ENCODE measurements around the gene COQ8A. TPM values are rescaled to one million over a fixed set of nuclear protein-coding genes. Genes with fewer than 3 reads are reported as not detected.

The COQ8A gene
- total RNA-seq, 1 experiment from 2014 or later = 39.4 TPM

GRCh38 chr1:226973371-226973897 lies 33.3 kb downstream of the COQ8A start:
- TF ChIP-seq E2F5 (CRISPR knock-in tag; IDR thresholded peaks at IDR 0.05) (no peak), NR2C2 (CRISPR knock-in tag; IDR thresholded peaks at IDR 0.05) (no peak), FOXP1 (CRISPR knock-in tag; IDR thresholded peaks at IDR 0.05; ENCODE audit: borderline replicate concordance) (no peak), GABPB1 (CRISPR knock-in tag; IDR thresholded peaks at IDR 0.05) (no peak), ZNF425 (CRISPR knock-in tag; conservative IDR thresholded peaks at IDR 0.05) (no peak), ZSCAN18 (CRISPR knock-in tag; IDR thresholded peaks at IDR 0.05) (no peak), ZNF396 (CRISPR knock-in tag; IDR thresholded peaks at IDR 0.05; ENCODE audit: borderline replicate concordance) (no peak), HMGXB4 (CRISPR knock-in tag; IDR thresholded peaks at IDR 0.05) (no peak), ZNF317 (CRISPR knock-in tag; IDR thresholded peaks at IDR 0.05; ENCODE audit: borderline replicate concordance, low read depth) (no peak), MYBL2 (CRISPR knock-in tag; IDR thresholded peaks at IDR 0.05) (no peak), TEAD1 (CRISPR knock-in tag; IDR thresholded peaks at IDR 0.05) (no peak), JUN (CRISPR knock-in tag; IDR thresholded peaks at IDR 0.05) (no peak), ATF1 (CRISPR knock-in tag; IDR thresholded peaks at IDR 0.05) (no peak), USF2 (CRISPR knock-in tag; IDR thresholded peaks at IDR 0.05) (no peak), NFE2L1 (CRISPR knock-in tag; IDR thresholded peaks at IDR 0.05) (no peak)
- no peak overlapping the region; the same call in 1 of the 2 replicates for H3K27ac Mint-ChIP-seq
- H3K4me1 Mint-ChIP-seq = 0 out of 2 replicates have a peak, but pooled peaks cover 3% of the 10 kb centered on the region
- no peak for DNase-seq (ENCODE audit: low spot score)
- no peak for ATAC-seq
- peaks cover 10% of the 10 kb centered on the region for H3K36me3 Mint-ChIP-seq
- no peak overlapping the region for H3K4me3 Mint-ChIP-seq
- H3K9me3 Mint-ChIP-seq = peaks cover 8% of the 10 kb centered on the region
- no peaks in the 10 kb centered on the region; the same call in 1 of the 2 replicates for H3K27me3 Mint-ChIP-seq (ENCODE audit: low read depth)
- CTCF ChIA-PET = no interaction called here
- POLR2A ChIA-PET = no interaction called here

- POLR2A ChIA-PET = no interaction called here
- no peak for DNase-seq (ENCODE audit: low spot score)
- no peak overlapping the region; the same call in 1 of the 2 replicates for H3K27ac Mint-ChIP-seq
- no peak for TF ChIP-seq TP53 (CRISPR knock-in tag; IDR thresholded peaks at IDR 0.05)
- TF ChIP-seq GTF2I (CRISPR knock-in tag; conservative IDR thresholded peaks at IDR 0.05) = no peak
- TF ChIP-seq ATF3 (CRISPR knock-in tag; conservative IDR thresholded peaks at IDR 0.05) = no peak
- TF ChIP-seq HMGXB4 (CRISPR knock-in tag; IDR thresholded peaks at IDR 0.05) = no peak
- no peak for TF ChIP-seq TCF7 (CRISPR knock-in tag; IDR thresholded peaks at IDR 0.05; ENCODE audit: low read depth)
- TF ChIP-seq ATF1 (CRISPR knock-in tag; IDR thresholded peaks at IDR 0.05) = no peak
- TF ChIP-seq ZNF425 (CRISPR knock-in tag; conservative IDR thresholded peaks at IDR 0.05) = no peak
- no peak for TF ChIP-seq FOXK1 (CRISPR knock-in tag; IDR thresholded peaks at IDR 0.05)
- TF ChIP-seq SP1 (CRISPR knock-in tag; conservative IDR thresholded peaks at IDR 0.05) = no peak
- no peak for TF ChIP-seq MAX (CRISPR knock-in tag; IDR thresholded peaks at IDR 0.05)
Observed at GRCh38 chr1:226973898-226974543, 33.9 kb downstream of the COQ8A start.

More at GRCh38 chr1:226973898-226974543, 33.9 kb downstream of the COQ8A start:
- no peaks in the 10 kb centered on the region; the same call in 1 of the 2 replicates for H3K27me3 Mint-ChIP-seq (ENCODE audit: low read depth)
- 0 out of 2 replicates have a peak, but pooled peaks cover 3% of the 10 kb centered on the region for H3K4me1 Mint-ChIP-seq
- ATAC-seq = no peak
- H3K36me3 Mint-ChIP-seq = peaks cover 10% of the 10 kb centered on the region
- CTCF ChIA-PET = interaction anchor here (1.2 to 1.3 kb wide), 2 partner anchors 62 to 474 kb away, joined by 5 read pairs; no protein-coding TSS in a partner anchor
- no peak overlapping the region for H3K4me3 Mint-ChIP-seq
- peaks cover 8% of the 10 kb centered on the region for H3K9me3 Mint-ChIP-seq

Data from WTC11 (cell line).